H1 (cell line): ENCODE data around the gene CAMK2G. TPM values are rescaled to one million over a fixed set of nuclear protein-coding genes. Genes with fewer than 3 reads are reported as not detected.

ENCODE experiments used
- PHF8 ChIP-seq: fragments of 200-600 bp; sonication (generic); conservative IDR thresholded peaks from 2 replicates; pipeline ENCODE4 v1.7.1; 2012; ENCODE audit warnings: low read depth, mild to moderate bottlenecking, inconsistent platforms, low read length, moderate library complexity
- POLR2A ChIP-seq, 2 experiments: IDR thresholded peaks; 1 replicate in 1 of 2; 2 replicates in 1 of 2; pipeline ENCODE4 v1.6.1; 2011; ENCODE audit warnings: low read depth in 2 of 2, low read length in 2 of 2, mild to moderate bottlenecking in 2 of 2; ENCODE audit errors: control extremely low read depth in 1 of 2
- POU5F1 ChIP-seq: IDR thresholded peaks from 2 replicates; pipeline ENCODE4 v1.6.1; 2011; ENCODE audit warnings: low read depth, mild to moderate bottlenecking, low read length, moderate library complexity
- RXRA ChIP-seq: IDR thresholded peaks from 2 replicates; pipeline ENCODE4 v1.6.1; 2011; ENCODE audit warnings: low read depth, mild to moderate bottlenecking, low read length, moderate library complexity; ENCODE audit not compliant: insufficient read depth
- SAP30 ChIP-seq: fragments of 300-600 bp; sonication (generic); IDR thresholded peaks from 2 replicates; pipeline ENCODE4 v1.7.1; 2012; ENCODE audit warnings: low read length, moderate library complexity, mild to moderate bottlenecking, inconsistent platforms; ENCODE audit not compliant: insufficient read depth, insufficient replicate concordance
- SIX5 ChIP-seq: IDR thresholded peaks from 2 replicates; pipeline ENCODE4 v1.6.1; 2011; ENCODE audit warnings: mild to moderate bottlenecking, low read depth, low read length
- SP2 ChIP-seq: IDR thresholded peaks from 2 replicates; pipeline ENCODE4 v1.6.1; 2012; ENCODE audit warnings: mild to moderate bottlenecking, low read length, inconsistent platforms
- TBP ChIP-seq: IDR thresholded peaks from 2 replicates; pipeline ENCODE4 v1.6.1; 2011; ENCODE audit warnings: low read depth, low read length, improper control_type of control experiment
- polyA plus RNA-seq, 7 experiments: library from polyadenylated mRNA; depleted of rRNA in 3 of 7; stranded (reverse) in 5 of 7; unstranded in 2 of 7; fragments of >200 nt in 5 of 7; fragments of 200-250 nt in 2 of 7; gene quantifications; 1 replicate in 5 of 7; 2 replicates in 1 of 7; 4 replicates in 1 of 7; pipeline versions ENCODE4 v1.2.1 to v1.2.3, GENCODE V29; 2011 to 2013; ENCODE audit warnings: missing spikeins in 2 of 7, mixed read lengths in 2 of 7
- total RNA-seq: library from RNA; stranded (reverse); fragmentation: NEBNext Ultra II Directional; extraction: Animal tissue kit (Norgen Biotek cat#: 25700); gene quantifications from 2 replicates; pipeline ENCODE4 v1.2.1, GENCODE V29; 2021

The CAMK2G gene
- total and polyA plus RNA-seq, 2 of the 8 experiments (the other 6 are each of a cell fraction or from before 2014, with no cell fraction given), result 28.9 to 31.7 TPM

DNA sequence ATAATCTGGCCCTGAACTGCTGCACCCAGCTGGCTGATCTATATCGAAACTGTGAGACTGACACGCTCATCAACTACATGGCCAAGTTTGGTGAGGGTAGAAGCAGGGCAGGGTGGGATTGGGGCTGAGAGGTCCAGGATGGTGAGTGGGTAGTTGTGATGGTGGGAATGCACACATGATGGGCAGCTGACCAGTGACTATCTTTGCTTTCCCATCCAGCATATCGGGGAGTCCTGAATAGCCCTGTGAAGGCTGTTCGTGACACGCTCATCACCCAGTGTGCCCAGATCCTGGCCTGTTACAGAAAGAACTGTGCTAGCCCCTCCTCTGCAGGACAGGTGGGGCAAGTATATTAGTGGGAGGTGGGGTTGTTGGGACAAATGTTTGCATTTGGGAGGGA lies 105.0 kb downstream of the CAMK2G start (continued):
- TF ChIP-seq SAP30, result no peak
- no peak for TF ChIP-seq PHF8
- TF ChIP-seq POU5F1, result no peak
- no peak for TF ChIP-seq SIX5
- no peak for TF ChIP-seq SP2
- TF ChIP-seq TBP, result no peak
- TF ChIP-seq RXRA, result no peak
- no peak for TF ChIP-seq POLR2A (IDR thresholded peaks at IDR 0.05; ENCODE audit: control extremely low read depth in 1 of 2, low read depth in 2 of 2, low read length in 2 of 2)
- TF ChIP-seq, all 59 proteins: peak for 0
